Measurements from ENCODE around the gene KIAA1549.

DNA sequence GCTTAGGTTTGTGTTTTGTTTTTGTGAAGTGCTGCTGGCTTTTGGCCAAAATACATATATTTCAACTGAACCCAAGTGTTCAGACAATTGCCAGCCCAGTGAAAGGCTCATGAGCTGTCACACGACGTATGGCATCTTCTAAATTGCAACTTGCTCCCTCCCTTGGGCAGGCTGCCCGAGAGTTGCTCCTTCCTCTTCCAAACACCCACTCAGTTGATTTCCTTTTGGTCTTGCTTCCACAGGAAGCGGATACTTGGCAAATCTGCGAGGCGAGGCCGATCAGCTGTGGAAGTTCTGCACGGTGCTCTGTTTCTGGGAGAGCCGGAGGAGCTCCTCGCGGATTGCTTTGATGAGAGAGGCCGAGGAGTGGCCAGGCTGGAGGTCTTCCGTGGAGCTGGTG, 143.6 kb downstream of the KIAA1549 start:
- TF ChIP-seq, protein P1, sequence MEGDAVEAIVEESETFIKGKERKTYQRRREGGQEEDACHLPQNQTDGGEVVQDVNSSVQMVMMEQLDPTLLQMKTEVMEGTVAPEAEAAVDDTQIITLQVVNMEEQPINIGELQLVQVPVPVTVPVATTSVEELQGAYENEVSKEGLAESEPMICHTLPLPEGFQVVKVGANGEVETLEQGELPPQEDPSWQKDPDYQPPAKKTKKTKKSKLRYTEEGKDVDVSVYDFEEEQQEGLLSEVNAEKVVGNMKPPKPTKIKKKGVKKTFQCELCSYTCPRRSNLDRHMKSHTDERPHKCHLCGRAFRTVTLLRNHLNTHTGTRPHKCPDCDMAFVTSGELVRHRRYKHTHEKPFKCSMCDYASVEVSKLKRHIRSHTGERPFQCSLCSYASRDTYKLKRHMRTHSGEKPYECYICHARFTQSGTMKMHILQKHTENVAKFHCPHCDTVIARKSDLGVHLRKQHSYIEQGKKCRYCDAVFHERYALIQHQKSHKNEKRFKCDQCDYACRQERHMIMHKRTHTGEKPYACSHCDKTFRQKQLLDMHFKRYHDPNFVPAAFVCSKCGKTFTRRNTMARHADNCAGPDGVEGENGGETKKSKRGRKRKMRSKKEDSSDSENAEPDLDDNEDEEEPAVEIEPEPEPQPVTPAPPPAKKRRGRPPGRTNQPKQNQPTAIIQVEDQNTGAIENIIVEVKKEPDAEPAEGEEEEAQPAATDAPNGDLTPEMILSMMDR (IDR thresholded peaks at IDR 0.05) = no peak
- TF ChIP-seq POLR2A (IDR thresholded peaks at IDR 0.05) = no peak
